Measurements from ENCODE around the gene PTPN5.

DNA sequence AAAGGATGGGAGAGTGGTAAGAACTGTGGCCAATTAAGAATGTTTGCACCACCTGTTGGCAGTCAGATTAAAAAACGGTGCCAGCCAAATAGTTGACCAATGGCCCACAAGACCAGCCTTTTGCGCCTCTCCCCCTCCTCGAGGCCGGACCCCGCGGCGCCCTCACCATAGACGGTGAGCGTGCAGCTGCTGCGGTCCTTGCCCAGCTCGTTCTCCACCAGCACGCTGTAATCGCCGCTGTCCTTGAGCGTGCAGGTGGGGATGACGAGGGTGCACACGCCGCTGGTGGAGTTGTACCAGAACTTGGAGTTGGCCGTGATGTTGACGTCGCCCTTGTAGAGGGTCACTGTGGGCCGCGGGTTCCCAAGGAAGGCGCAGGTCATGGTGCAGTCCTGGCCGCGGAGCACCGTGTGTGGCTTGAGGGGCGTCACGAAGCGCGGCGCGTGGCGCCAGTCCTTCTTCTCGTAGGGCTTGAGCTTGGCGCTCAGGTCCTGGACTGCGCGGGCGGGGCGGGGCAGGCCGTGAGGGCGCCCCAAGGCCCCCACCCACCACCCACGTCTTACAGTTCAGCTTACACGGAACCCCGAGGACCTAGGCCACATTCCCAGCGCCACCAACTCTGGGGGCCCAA lies 85.8 kb downstream of the PTPN5 start:
- no peak for TF ChIP-seq EZH2 (IDR thresholded peaks at IDR 0.05; ENCODE audit: low read depth)
- no peak for TF ChIP-seq CTCF (conservative IDR thresholded peaks at IDR 0.05)

Measured in PC-9 (cell line).